Thyroid gland (tissue), 4 donors: ENCODE measurements around the gene IL7R.

ENCODE experiments used
- POLR2A ChIP-seq, 2 donors: fragments of 450-650 bp; IDR thresholded peaks; one replicate each; pipeline ENCODE4 v1.6.1; 2017; ENCODE audit warnings: antibody characterized with exemption in 2 of 2, mild to moderate bottlenecking in 2 of 2, moderate library complexity in 1 of 2
- TF ChIP-seq, protein P1 (sequence below), 6 experiments: fragments of 200-600 bp in 3 of 6; fragments of 450-650 bp in 3 of 6; sonication (generic) in 3 of 6; IDR thresholded peaks; one replicate each; pipeline ENCODE4 v1.5.1; 2016 to 2019; ENCODE audit warnings: antibody characterized with exemption in 6 of 6, mild to moderate bottlenecking in 2 of 6, inconsistent platforms in 1 of 6, moderate library complexity in 1 of 6

DNA sequence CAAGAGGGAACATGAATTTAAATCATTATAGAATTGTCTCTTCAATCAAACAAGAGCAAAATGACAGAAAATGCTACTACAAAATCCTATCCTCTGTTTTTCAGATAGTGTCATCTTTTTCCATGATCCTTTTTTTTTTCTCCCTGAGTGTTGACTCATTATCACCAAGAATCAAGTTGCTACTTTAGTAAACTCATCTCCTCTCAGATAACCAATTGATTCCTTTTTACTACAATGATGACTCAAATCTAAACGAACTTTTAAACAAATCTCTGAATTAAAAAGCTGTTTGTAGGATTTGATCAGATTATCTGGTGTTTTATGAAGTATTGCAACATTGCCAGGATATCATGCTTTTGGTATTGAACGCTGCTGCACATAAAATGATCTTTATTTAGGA lies 23.9 kb upstream of the IL7R start:
- TF ChIP-seq, protein P1, sequence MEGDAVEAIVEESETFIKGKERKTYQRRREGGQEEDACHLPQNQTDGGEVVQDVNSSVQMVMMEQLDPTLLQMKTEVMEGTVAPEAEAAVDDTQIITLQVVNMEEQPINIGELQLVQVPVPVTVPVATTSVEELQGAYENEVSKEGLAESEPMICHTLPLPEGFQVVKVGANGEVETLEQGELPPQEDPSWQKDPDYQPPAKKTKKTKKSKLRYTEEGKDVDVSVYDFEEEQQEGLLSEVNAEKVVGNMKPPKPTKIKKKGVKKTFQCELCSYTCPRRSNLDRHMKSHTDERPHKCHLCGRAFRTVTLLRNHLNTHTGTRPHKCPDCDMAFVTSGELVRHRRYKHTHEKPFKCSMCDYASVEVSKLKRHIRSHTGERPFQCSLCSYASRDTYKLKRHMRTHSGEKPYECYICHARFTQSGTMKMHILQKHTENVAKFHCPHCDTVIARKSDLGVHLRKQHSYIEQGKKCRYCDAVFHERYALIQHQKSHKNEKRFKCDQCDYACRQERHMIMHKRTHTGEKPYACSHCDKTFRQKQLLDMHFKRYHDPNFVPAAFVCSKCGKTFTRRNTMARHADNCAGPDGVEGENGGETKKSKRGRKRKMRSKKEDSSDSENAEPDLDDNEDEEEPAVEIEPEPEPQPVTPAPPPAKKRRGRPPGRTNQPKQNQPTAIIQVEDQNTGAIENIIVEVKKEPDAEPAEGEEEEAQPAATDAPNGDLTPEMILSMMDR (IDR thresholded peaks at IDR 0.05): no peak
- TF ChIP-seq POLR2A (IDR thresholded peaks at IDR 0.05): no peak
